Suprapubic skin (tissue), 4 donors: ENCODE data around the gene NRSN1. TPM values are rescaled to one million over a fixed set of nuclear protein-coding genes. Genes with fewer than 3 reads are reported as not detected.

Experiments
- DNase-seq, 2 donors: peaks; one replicate each; pipeline ENCODE4 v3.0.0-alpha.2; 2019; ENCODE audit warnings: low spot score in 2 of 2
- H3K27ac ChIP-seq: fragments of 200-600 bp; sonication (generic); one replicate; pipeline ENCODE4 v1.5.1; 2019
- H3K27me3 ChIP-seq: fragments of 200-600 bp; sonication (generic); one replicate; pipeline ENCODE4 v1.5.1; 2019
- H3K36me3 ChIP-seq: fragments of 200-600 bp; sonication (generic); one replicate; pipeline ENCODE4 v1.5.1; 2019
- H3K4me1 ChIP-seq: fragments of 200-600 bp; sonication (generic); one replicate; pipeline ENCODE4 v1.5.1; 2019
- H3K4me3 ChIP-seq: fragments of 200-600 bp; sonication (generic); one replicate; pipeline ENCODE4 v1.5.1; 2019; ENCODE audit warnings: mild to moderate bottlenecking
- H3K9me3 ChIP-seq: fragments of 200-600 bp; sonication (generic); one replicate; pipeline ENCODE4 v1.5.1; 2019
- CTCF ChIP-seq, 2 donors: fragments of 200-600 bp in 1 of 2; fragments of 450-650 bp in 1 of 2; sonication (generic) in 1 of 2; IDR thresholded peaks; one replicate each; pipeline ENCODE4 v1.5.1; 2016 to 2019; ENCODE audit warnings: antibody characterized with exemption in 2 of 2, mild to moderate bottlenecking in 1 of 2, moderate library complexity in 1 of 2
- EP300 ChIP-seq: sonication (generic); formaldehyde crosslinking; IDR thresholded peaks from one replicate; pipeline ENCODE4 v1.6.1; 2017; ENCODE audit warnings: antibody characterized with exemption
- POLR2A ChIP-seq, 2 donors: fragments of 450-650 bp; IDR thresholded peaks; one replicate each; pipeline ENCODE4 v1.6.1; 2017; ENCODE audit warnings: antibody characterized with exemption in 2 of 2, mild to moderate bottlenecking in 2 of 2, moderate library complexity in 2 of 2
- POLR2AphosphoS5 ChIP-seq, 3 donors: sonication (generic); formaldehyde crosslinking; IDR thresholded peaks; one replicate each; pipeline ENCODE4 v1.6.1; 2017; ENCODE audit warnings: antibody characterized with exemption in 3 of 3
- WGBS: methylation state at CpG from one replicate; pipeline ENCODE4 v1.1.5; 2018; 5-methylcytosine and 5-hydroxymethylcytosine counted together
- total RNA-seq, 4 donors: library from RNA; depleted of rRNA; stranded (reverse); fragments of >200 nt; gene quantifications; one replicate each; pipeline ENCODE4 v1.1.0, GENCODE V29; 2016

NRSN1 gene
- total RNA-seq, 4 donors from 2014 or later, result not detected

DNA sequence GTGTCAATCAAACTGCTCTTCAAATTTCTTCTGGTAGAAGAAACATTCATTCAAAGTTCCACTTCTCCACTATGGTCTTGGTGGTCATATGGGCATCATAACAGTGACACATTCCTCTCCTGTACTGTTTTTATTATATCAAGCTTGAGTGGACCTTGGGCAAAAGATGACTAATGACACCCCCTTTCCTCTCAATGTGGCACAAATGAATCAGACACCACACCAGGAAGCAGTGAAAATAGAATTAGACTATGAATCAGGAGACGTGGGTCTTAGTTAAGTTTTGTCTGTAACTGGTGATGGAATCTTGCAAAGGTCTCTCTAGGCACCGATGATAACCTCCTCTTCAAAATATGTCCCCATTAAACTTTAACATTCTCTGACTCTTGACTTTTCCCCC, 9.0 kb upstream of the NRSN1 start:
- no peaks in the 10 kb centered on the region for H3K36me3 ChIP-seq
- DNase-seq, result no peak
- no peaks in the 10 kb centered on the region for H3K9me3 ChIP-seq
- no peak overlapping the region for H3K4me3 ChIP-seq
- no peaks in the 10 kb centered on the region for H3K27me3 ChIP-seq
- no peak for TF ChIP-seq EP300
- no peak for TF ChIP-seq POLR2AphosphoS5 (IDR thresholded peaks at IDR 0.05)
- no peak for TF ChIP-seq POLR2A (IDR thresholded peaks at IDR 0.05)
- no peak overlapping the region for H3K27ac ChIP-seq
- no peaks in the 10 kb centered on the region for H3K4me1 ChIP-seq
- 84% methylated on average over 2 of the region's 2 CpGs for WGBS

- H3K4me1 ChIP-seq, result peaks cover 7% of the 10 kb centered on the region
- no peak overlapping the region for H3K27ac ChIP-seq
- DNase-seq, result no peak
- no peaks in the 10 kb centered on the region for H3K9me3 ChIP-seq
- TF ChIP-seq POLR2A (IDR thresholded peaks at IDR 0.05) (no peak), POLR2AphosphoS5 (IDR thresholded peaks at IDR 0.05) (no peak), EP300 (no peak), CTCF (IDR thresholded peaks at IDR 0.05) (no peak)
- H3K27me3 ChIP-seq, result peaks cover 14% of the 10 kb centered on the region
- 46% methylated on average over 7 of the region's 7 CpGs for WGBS
- no peak overlapping the region for H3K4me3 ChIP-seq
- H3K36me3 ChIP-seq, result no peaks in the 10 kb centered on the region
Measured at GRCh38 chr6:24122139-24122538, 3.9 kb upstream of the NRSN1 start.

- peaks cover 7% of the 10 kb centered on the region for H3K4me1 ChIP-seq
- no peaks in the 10 kb centered on the region for H3K9me3 ChIP-seq
- TF ChIP-seq POLR2AphosphoS5 (IDR thresholded peaks at IDR 0.05) (no peak), EP300 (no peak), CTCF (IDR thresholded peaks at IDR 0.05) (no peak), POLR2A (IDR thresholded peaks at IDR 0.05) (no peak)
- H3K27me3 ChIP-seq, result peaks cover 14% of the 10 kb centered on the region
- H3K4me3 ChIP-seq, result no peak overlapping the region
- no peaks in the 10 kb centered on the region for H3K36me3 ChIP-seq
- no peak for DNase-seq
- no peak overlapping the region for H3K27ac ChIP-seq
- WGBS, result under 1% methylated on average over 6 of the region's 6 CpGs
Measured at GRCh38 chr6:24126586-24127192, 674 bp downstream of the NRSN1 start.

GRCh38 chr6:24127316-24127715, 1.3 kb downstream of the NRSN1 start:
- Histone ChIP-seq H3K4me1 (peaks cover 7% of the 10 kb centered on the region), H3K27me3 (peaks cover 14% of the 10 kb centered on the region), H3K36me3 (no peaks in the 10 kb centered on the region), H3K9me3 (no peaks in the 10 kb centered on the region), H3K4me3 (no peak overlapping the region), H3K27ac (no peak overlapping the region)
- WGBS, result 79% methylated on average over 2 of the region's 2 CpGs
- DNase-seq, result no peak
- no peak for TF ChIP-seq EP300
- no peak for TF ChIP-seq CTCF (IDR thresholded peaks at IDR 0.05)
- no peak for TF ChIP-seq POLR2AphosphoS5 (IDR thresholded peaks at IDR 0.05)
- no peak for TF ChIP-seq POLR2A (IDR thresholded peaks at IDR 0.05)

GRCh38 chr6:24131751-24132150, 5.7 kb downstream of the NRSN1 start:
- no peak for DNase-seq
- H3K36me3 ChIP-seq, result no peaks in the 10 kb centered on the region
- no peaks in the 10 kb centered on the region for H3K4me1 ChIP-seq
- H3K4me3 ChIP-seq, result no peak overlapping the region
- no peaks in the 10 kb centered on the region for H3K27me3 ChIP-seq
- WGBS, result 85% methylated on average over 2 of the region's 2 CpGs
- H3K9me3 ChIP-seq, result no peaks in the 10 kb centered on the region
- no peak overlapping the region for H3K27ac ChIP-seq
- TF ChIP-seq POLR2A (IDR thresholded peaks at IDR 0.05) (no peak), EP300 (no peak), CTCF (IDR thresholded peaks at IDR 0.05) (no peak), POLR2AphosphoS5 (IDR thresholded peaks at IDR 0.05) (no peak)

DNA sequence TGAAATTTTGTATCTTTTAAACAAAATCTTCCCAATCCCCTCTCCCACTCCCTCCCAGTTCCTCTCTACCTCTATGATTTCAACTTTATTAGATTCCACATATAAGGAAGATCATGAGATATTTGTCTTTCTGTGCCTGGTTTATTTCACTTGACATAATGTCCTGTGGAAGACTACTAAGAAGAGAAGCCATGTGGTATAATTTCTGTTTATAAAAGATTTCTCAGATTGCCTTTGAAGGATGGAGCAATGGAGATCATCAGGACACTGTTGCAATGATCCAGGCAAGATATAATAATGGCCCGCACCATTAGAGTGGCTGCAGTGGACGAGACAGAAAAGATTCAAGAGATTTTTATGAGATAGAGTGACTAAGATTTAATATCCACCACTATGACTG, 13.1 kb downstream of the NRSN1 start:
- Histone ChIP-seq H3K27me3 (no peaks in the 10 kb centered on the region), H3K4me3 (no peak overlapping the region), H3K27ac (no peak overlapping the region), H3K4me1 (no peaks in the 10 kb centered on the region), H3K36me3 (no peaks in the 10 kb centered on the region), H3K9me3 (no peaks in the 10 kb centered on the region)
- DNase-seq, result no peak
- TF ChIP-seq POLR2AphosphoS5 (IDR thresholded peaks at IDR 0.05), result no peak
- TF ChIP-seq EP300, result no peak
- no peak for TF ChIP-seq POLR2A (IDR thresholded peaks at IDR 0.05)
- TF ChIP-seq CTCF (IDR thresholded peaks at IDR 0.05), result no peak
- WGBS, result 91% methylated on average over 2 of the region's 2 CpGs
